ENCODE results near the gene CEP131.
A peak's percentile ranks its signal among the peaks of the same experiment; 100 is the strongest.

Gene CEP131

GRCh38 chr17:81200695-81201580 is 21.8 kb downstream of the CEP131 start:
- TF ChIP-seq CTCF (IDR thresholded peaks at IDR 0.05; ENCODE audit: extremely low read depth, insufficient read depth, missing control alignments) = peak; percentile 37
- in situ Hi-C loops (cut with MboI; ENCODE audit: low pct_unique_long_range_greater_than_20kb, low sequenced_read_pairs, unreplicated experiment) = no loop called here
- DNase-seq (ENCODE audit: low spot score) = peak; percentile 77

- in situ Hi-C loops (cut with MboI; ENCODE audit: low pct_unique_long_range_greater_than_20kb, low sequenced_read_pairs, unreplicated experiment) = no loop called here
- no peak for TF ChIP-seq CTCF (IDR thresholded peaks at IDR 0.05; ENCODE audit: extremely low read depth, insufficient read depth, missing control alignments)
- DNase-seq (ENCODE audit: low spot score) = no peak
Observed at GRCh38 chr17:81200201-81200600, 22.6 kb downstream of the CEP131 start.

- in situ Hi-C loops (cut with MboI; ENCODE audit: low pct_unique_long_range_greater_than_20kb, low sequenced_read_pairs, unreplicated experiment) = no loop called here
- DNase-seq (ENCODE audit: low spot score) = no peak
- TF ChIP-seq CTCF (IDR thresholded peaks at IDR 0.05; ENCODE audit: extremely low read depth, insufficient read depth, missing control alignments) = no peak
Observed at GRCh38 chr17:81199482-81199830, 23.3 kb downstream of the CEP131 start.

- DNase-seq (ENCODE audit: low spot score) = no peak
- no peak for TF ChIP-seq CTCF (IDR thresholded peaks at IDR 0.05; ENCODE audit: extremely low read depth, insufficient read depth, missing control alignments)
- in situ Hi-C loops (cut with MboI; ENCODE audit: low pct_unique_long_range_greater_than_20kb, low sequenced_read_pairs, unreplicated experiment) = no loop called here
Observed at GRCh38 chr17:81198826-81199481, 23.8 kb downstream of the CEP131 start.

GRCh38 chr17:81197831-81198490 is 24.8 kb downstream of the CEP131 start:
- TF ChIP-seq CTCF (IDR thresholded peaks at IDR 0.05; ENCODE audit: extremely low read depth, insufficient read depth, missing control alignments) = no peak
- DNase-seq (ENCODE audit: low spot score) = no peak
- in situ Hi-C loops (cut with MboI; ENCODE audit: low pct_unique_long_range_greater_than_20kb, low sequenced_read_pairs, unreplicated experiment) = no loop called here

GRCh38 chr17:81197409-81197795 is 25.4 kb downstream of the CEP131 start:
- in situ Hi-C loops (cut with MboI; ENCODE audit: low pct_unique_long_range_greater_than_20kb, low sequenced_read_pairs, unreplicated experiment) = no loop called here
- no peak for TF ChIP-seq CTCF (IDR thresholded peaks at IDR 0.05; ENCODE audit: extremely low read depth, insufficient read depth, missing control alignments)
- no peak for DNase-seq (ENCODE audit: low spot score)

All from GM13977 (cell line).